GM19395 (cell line): Measurements from ENCODE around the gene TMUB1.
A peak's percentile ranks its signal among the peaks of the same experiment; 100 is the strongest.

Source experiments
- ATAC-seq: cut with Tn5 transposase; IDR thresholded peaks from one replicate; pipeline ENCODE4 v1.9.1; 2021; ENCODE audit warnings: mild to moderate bottlenecking, moderate library complexity; ENCODE audit not compliant: unreplicated experiment

TMUB1 gene

DNA sequence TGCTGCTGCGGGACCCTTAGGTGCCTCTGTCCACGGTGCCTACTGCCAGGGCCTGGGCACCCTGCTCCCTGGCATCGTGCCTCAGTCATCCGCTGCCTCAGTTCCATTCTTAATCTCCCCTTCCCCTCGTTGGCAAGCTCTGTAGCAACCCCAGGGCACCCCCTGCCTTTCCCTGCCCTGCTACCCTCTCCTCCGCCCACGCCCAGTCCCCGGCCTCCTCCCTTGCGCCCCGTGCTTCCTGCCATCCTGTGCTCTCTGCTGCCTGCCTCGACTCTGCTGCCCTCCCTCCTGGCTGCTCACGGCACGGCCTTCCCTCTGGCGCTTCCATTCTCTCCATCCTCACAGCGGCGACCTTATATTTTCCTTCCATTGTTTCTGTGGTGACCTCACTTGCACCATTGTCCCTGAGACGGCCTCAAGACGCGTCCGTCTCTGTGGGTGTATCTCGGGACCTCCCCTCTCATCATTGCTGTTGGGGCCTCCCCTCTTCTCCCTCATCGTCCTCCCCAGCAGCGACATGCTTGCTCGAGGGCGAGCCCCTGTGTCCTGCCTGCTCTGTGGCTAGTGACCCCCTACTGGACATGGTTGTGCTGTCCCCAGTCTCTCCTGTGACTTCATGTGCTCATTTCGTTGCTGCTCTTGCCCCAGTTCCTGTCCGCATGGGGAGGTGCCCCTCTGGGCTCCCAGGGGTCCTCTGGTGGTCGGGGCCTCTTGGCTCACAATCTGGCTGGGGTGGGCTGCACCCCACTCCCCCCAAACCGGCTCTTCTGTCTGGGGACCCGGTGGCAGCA, 38.3 kb upstream of the TMUB1 start:
- ATAC-seq: no peak

DNA sequence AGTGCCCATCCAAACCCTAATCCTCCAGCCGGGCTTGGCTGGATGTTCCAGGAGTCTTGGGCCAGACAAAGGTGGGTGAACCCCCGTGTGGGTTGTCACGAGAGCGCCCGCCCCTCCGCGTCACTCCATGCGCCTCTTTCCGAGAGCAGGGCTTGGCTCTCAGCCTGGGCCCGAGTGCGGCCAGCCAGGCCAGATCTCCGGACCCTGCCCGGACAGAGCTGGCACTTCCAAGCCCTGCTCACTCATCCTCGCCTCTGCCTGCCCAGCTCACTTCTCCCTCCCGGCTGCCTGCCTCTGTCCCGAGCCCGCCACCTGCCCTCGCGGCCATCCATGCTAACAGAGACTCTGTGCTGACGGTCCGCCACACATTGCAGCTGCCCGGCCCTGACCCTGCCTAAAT, 37.6 kb upstream of the TMUB1 start:
- no peak for ATAC-seq

DNA sequence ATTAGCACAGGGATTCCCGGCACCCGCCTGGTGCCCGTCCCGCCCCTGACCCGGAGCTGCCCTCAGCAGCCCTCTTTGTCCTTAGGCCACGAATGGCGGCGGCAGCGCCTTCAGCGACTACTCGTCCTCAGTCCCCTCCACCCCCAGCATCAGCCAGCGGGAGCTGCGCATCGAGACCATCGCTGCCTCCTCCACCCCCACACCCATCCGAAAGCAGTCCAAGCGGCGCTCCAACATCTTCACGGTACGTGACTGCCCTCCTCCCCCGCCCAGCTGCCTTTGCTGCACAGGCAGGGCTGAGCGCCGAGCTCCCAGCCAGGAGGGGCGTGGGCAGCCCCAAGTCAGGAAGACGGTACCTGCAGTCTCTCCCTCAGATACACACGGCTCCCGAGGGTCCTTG, 36.6 kb upstream of the TMUB1 start:
- ATAC-seq: no peak

DNA sequence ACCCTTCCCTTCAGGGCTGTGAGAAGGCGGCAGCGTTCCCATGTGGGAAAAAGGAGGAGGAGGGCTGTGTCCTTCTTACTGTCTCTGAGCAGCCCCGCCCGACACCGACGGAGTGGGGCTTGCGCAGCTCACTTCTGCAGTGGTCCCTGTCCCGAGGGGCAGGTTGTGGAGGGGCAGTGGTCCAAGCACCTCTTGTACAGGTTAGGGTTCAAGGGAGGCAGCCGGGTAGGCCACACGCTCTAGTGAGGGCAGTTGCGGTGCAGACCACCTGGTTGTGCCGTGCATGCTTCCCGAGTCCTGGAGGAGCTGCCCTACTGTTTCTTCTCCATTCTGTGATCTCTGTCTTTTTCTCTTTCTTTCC, 35.7 kb upstream of the TMUB1 start:
- ATAC-seq: no peak

DNA sequence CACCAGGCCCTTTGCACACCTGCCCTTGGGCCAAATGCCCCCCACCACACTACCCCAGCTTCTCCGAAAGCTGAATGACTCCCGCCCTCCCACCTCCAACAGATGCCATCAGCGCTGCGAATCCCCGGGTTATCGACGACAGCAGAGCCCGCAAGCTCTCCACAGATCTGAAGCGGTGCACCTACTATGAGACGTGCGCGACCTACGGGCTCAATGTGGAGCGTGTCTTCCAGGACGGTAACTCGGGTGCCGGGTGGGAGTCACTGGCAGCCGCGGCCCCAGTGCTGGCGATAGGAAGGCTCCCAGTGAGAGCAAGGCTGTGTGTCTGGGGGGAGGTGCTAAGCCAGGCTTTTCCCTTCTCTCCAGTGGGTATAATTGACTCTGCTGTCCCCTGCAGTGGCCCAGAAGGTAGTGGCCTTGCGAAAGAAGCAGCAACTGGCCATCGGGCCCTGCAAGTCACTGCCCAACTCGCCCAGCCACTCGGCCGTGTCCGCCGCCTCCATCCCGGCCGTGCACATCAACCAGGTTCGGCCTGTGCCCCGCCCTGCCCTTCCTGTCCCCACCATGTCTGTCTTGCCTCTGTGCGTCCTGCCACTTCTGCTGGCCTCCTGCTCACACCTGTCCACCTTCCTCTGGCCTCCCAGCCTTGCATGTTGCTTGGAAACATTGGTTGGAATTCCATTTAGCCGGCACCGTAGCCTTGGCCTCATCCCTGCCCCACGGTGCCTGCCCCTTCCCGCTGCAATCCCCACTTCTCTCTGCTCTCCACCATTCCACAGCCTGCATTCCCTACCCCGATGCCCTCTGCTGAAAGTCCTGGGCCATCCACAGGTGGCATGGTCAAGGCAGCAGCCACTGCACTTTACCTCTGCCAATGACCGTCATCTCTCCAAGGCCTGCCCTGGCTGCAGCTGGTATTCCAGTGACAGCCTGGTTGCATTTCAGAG, 35.1 kb upstream of the TMUB1 start:
- ATAC-seq: no peak

DNA sequence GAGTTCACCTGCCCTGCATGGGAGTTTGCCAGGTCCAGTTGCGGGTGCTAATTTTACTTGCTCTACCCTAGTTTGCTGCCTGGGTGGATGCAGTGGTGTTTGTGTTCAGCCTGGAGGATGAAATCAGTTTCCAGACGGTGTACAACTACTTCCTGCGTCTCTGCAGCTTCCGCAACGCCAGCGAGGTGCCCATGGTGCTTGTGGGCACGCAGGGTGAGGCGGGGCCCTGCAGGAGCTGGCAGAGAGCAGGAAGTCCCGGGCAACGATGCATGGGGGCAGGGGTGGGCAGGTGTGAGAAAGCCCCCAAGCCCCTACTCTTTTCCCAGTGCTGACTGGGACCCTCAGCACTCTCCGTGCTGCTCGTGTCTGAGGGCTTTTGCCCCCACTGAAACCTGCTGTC, 34.3 kb upstream of the TMUB1 start:
- no peak for ATAC-seq

DNA sequence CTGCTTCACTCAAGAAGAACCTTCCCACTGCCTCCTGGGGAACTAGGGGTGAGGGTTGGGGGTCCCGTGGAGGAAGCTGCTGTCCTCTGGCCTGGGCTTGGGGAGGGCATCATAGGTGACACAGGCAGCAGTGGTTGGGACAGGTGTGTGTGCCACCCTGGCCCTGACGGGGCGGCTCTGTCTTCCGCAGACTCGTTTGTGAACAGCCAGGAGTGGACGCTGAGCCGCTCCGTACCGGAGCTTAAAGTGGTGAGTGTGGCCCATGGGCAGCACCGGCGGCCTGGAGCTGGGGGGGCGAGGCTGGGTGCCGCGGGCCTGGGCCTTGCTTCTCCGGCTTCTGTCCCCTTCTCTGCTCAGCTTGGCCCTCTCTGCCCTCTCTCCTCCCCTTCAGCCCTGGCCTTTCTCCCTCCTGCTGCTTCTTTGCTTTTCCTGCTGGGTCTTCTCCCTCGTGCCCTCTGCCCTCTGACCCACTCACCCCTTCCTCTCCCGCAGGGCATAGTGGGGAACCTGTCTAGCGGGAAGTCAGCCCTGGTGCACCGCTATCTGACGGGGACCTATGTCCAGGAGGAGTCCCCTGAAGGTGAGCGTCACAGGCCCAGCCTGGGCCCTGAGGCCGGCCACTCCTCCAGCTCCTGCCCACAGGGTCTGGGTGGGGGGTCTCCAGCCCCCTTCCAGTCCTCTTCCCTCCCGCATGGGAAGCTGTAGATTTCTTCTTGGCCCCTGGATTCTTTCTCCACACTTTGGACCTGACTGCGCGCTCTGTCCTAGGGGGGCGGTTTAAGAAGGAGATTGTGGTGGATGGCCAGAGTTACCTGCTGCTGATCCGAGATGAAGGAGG, 33.5 kb upstream of the TMUB1 start:
- ATAC-seq: no peak

DNA sequence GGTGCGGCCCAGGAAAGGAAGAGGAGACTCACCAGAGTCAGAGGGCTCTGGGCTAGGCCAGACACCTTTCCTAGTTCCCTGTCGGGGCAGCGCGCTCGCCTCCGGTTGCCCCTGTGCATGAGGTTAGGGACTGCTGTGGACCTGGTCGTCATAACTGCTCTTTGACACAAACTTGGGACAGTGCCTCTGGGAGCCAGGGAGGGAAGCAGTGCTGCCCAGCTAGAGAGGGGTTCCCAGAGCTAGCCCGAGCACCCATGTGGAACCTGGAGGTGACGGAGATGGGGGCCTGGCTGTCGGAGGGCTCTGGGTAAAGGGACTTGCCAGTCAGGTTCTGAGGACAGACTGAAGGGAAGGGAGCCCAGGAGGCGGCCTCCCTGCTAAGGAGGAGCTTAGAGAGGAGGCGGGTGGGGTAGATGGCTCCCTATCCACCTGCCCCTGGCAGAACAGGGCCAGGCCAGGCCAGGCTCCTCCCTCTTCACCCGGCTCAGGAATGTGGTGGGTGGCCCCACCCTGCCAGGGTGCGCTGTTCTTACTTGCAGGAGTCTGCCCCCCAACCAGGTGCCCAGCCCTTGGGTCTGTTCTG, 32.6 kb upstream of the TMUB1 start:
- ATAC-seq: no peak

DNA sequence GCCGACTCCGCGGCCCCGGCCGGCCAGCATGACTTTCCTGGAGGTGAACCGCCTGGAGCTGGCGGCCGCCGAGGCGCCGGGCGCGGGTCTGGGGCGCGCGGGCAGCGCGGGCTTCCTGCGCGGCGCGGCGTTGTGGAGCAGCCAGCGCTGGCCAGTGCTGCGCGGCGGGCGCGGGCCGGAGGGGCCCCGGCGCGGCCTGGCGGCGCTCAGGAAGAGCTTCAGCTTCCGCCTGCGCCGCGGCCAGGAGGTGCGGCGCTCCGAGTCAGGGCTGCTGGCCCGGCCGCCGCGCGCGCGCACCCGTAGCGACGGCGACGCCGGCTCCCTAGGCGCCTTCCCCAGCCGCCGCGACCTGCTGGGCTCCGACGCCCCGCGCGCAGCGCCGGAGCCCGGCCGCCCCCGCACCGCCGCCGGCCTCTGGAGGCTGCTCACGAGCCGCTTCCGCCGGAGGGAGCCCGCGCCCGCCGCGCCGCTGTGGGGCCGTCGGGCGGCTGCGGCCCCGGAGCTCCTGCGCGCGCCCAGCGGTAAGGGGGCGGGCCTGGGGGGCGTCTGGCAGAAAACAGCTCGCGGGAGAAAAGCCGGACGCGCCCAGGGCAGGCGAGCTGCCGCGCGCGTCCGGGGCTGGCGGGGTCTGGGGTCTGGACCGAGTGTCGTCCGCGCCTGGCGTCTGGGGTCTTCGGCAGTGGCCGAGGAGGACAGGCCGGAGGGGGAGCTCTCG, 32.0 kb upstream of the TMUB1 start:
- ATAC-seq: no peak

DNA sequence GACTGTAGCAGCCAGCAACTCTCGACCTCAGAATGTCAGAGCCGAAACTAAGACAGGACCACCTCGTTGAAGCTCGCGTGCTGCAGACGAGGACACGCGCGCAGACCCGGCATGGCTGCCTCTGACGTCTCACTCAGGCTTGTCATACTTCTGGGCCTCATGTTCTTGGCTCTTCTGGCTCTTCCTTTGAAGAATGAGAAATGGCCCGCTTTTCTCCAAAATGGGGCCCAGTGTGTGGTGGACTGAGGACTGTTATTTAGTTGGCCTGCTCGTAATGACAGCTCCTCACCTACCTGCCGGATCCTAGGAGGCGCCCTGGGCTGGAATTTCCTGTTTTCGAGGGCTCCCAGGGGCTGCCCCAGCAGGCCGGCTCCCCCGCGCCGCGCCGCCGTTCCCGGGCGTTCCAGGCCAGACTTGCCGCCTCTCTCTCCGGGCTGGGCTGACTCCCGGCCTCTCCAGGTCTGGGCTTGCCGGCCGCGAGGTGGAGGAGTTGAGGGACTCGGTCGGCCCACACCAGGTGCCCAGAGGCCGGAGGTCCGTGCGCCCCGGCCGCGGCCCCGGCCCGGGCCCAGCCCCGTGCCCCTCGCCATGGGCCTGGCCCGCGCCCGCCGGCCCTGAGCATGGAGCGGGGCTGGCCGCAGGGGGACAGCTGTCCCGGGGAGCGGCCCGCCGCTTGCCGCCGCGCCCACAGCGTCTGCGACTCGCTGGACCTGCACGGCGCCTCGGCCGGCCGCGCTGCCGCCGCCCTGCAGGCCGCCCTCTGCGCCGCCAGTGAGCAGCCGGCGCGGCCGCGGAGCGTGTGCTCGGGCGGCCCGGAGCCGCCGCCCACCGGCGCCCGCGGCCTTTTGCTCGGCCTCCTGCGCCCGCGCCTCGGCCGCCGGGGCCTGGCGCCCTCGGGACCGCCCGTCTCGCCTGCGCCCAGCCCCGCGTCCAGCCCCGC, 31.1 kb upstream of the TMUB1 start:
- ATAC-seq: no peak

DNA sequence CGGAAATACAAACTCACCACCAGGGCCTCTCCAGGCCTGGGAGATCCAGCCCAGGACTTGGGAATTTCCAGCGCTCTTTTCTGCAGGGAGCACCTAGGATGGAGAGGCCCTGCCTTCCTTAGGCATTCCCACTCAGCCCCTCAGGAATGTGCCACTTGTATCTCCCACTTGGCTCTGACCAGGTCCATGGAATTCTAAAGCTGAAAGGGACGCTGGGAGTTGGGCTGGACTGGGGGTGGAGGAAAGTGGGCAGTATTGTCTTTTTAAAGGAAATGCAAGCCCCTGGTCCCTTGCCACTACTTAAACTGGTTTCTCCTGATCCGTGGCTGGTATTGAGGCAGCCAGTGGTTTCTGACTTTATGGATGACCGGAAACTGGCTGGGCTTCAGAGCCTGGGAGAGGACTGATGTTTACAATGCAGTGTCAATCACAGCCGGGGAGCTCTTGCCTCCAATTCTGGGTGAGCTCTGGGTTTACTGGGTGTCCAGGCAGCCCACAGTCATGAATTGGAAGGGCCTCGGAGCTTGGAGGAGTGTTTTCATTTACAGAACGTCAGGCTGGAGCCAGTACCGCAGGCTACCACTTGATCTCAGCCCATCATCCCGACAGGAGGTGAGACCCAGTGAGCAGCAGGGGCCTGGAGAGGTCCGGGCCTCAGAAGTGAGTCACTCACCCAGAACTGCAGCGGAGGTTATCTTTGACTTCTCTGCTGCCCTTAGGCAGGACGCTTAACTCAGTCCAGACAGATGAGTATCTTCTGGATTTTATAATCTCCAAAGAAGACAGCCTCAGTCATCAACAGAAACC, 30.3 kb upstream of the TMUB1 start:
- ATAC-seq: no peak

DNA sequence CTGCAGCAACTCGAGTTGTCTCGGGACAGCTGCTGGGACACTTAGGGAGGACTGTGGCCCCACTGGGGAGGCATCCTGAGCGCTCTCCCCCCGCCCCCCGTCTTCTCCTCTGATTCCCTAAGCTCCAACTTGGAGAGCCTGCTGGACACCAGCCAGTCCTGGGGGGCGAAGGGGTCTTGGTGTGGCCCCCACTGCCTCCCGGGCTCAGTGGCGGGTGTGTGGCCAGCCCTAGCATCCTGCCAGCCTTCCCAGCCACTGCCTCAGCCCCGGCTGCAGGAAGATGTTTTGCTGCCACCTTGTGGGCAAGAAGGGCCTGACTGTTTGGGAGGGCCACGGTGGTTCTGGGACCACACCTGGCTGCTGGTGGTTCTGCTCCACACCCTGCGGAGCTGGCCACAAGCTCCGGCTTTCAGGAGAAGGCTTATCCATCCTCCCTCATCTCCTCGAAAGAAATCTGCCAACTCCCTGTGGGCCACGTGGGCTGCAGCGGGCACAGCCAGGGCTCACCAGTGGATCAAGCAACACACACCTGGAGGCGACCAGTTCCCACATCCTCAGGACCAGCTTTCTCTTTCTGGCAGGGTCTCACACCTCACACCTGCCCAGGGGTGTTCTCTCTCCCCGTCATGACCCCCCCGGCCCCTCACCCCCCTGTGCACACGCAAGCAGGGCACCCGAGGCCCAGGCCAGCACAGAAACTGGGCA, 27.8 kb upstream of the TMUB1 start:
- peak; percentile 89 for ATAC-seq

DNA sequence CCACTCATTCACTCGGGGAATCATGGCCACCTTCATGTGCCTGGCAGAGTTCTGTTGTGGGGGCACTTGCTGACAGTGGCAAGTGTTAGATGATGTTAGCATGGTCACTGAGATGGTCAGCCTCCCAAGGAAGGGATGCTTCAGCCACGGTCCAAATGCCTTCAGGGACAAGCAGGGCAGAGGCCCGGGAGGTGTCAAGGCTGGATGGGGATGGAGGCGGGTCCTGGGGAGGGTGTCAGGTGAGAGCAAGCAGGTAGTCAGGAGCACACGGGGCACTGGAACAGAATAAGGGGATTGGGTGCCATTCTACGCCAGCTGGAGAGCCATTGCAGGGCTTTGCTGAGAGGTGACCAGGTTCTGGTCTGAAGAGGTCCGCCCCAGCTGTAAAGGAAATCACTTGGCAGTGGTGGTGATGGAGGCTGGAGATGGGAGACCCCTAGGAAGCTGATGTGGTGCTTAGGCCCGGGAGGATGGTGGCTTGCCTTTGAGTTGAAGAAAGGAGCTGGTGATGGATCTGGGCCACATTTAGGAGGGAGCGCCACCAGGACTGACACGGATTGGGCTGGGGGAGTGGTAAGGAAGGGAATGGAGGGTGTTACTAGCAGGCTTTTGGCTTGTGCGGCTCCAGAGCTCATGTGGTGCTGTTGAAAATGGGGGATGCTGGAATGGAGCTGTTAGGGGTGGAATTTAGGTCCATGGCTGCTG, 27.1 kb upstream of the TMUB1 start:
- ATAC-seq: no peak

DNA sequence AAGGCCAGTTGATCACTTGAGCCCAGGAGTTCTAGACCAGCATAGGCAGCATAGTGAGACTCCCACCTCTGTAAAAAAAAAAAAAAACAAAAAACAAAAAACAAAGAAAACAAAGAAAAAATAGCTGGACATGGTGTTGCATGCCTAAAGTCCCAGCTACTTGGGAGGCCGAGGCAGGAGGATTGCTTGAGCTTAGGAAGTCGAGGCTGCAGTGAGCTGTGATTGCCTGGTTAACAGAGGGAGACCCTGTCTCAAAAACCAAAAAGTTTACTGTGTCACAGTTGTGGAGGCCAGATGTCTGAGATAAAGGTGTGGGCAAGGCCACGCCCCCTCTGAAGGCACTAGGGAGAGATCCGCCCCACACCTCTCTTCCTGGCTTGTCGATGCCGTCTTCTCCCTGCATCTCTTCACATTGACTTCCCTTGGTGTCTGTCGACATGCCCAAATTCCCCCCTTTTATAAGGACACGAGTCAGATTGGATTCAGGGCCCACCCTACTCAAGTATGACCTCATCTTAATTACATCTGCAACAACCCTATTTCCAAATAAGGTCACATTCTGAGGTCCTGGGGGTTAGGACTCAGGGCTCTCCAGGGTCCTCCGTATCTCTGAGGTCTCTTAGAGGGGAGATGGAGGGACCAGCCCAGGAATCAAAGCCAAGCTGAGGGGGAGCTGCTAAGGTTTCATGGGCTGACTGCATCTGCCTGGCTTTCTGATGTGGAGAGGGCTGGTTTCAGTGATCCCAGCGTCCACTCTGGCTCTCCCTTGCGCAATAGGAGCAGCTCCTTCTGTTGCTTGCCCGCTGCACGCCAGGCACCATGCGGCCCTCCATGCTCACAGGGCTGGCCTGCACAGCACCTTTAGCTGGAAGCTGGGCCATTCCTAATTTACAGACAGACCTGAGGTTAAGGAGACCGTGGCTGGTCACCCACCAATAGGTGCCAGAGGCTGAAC, 26.1 kb upstream of the TMUB1 start:
- ATAC-seq: no peak

DNA sequence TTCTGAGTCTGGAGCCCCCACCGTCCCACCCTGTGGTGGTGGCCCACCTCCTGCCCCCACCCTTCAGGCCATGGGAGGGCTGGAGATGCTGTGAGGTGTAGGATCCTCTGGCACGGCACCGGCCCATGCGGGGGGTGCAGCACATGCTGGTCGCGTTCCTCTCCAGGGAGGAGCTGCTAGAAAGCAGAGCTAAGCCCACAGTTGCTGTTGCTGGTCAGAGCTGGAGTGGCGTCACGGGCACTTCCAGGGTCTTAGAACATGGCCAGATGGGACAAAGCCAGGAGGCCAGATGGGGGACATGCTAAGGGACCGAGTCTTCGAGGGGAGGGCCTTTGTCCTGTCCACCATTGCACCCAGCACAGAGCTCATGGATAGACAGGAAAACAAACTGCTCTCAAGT, 24.6 kb upstream of the TMUB1 start:
- ATAC-seq: no peak
